AG04450 (cell line): ENCODE results near the gene OR2AJ1. TPM values are rescaled to one million over a fixed set of nuclear protein-coding genes. Genes with fewer than 3 reads are reported as not detected.

Source experiments
- CTCF ChIA-PET: fragments of 300-600, 350-600 bp; formaldehyde crosslinking; extraction: SDS; loops from one replicate; lab custom pipeline; 2022; ENCODE audit warnings: antibody characterized with exemption, inconsistent platforms; lab: Charles Lee
- POLR2A ChIA-PET: fragments of 350-600 bp; formaldehyde crosslinking; extraction: SDS; loops from one replicate; lab custom pipeline; 2021; ENCODE audit warnings: antibody characterized with exemption, inconsistent platforms; lab: Yijun Ruan, JAX
- DNase-seq: peaks from one replicate; pipeline ENCODE4 v3.0.0-alpha.2; 2011; ENCODE audit warnings: low read depth, low spot score
- H3K27ac ChIP-seq: one replicate; pipeline ENCODE4 v1.5.1; 2012; ENCODE audit warnings: low read depth, low read length, control low read depth
- H3K27me3 ChIP-seq: one replicate; pipeline ENCODE4 v1.6.0; 2012; ENCODE audit warnings: low read length; ENCODE audit not compliant: control insufficient read depth, insufficient read depth
- H3K4me3 ChIP-seq: 2 replicates; pipeline ENCODE4 v1.5.1; 2011; ENCODE audit warnings: mild to moderate bottlenecking, low read depth, low read length, control low read depth
- H3K9me3 ChIP-seq: 2 replicates; pipeline ENCODE4 v1.5.1; 2012; ENCODE audit warnings: low read length; ENCODE audit not compliant: control insufficient read depth, insufficient read depth
- polyA plus RNA-seq: library from polyadenylated mRNA; depleted of rRNA; stranded (reverse); fragments of >200 nt; gene quantifications from 2 replicates; pipeline ENCODE4 v1.2.3, GENCODE V29; 2011
- TF ChIP-seq, protein P1 (sequence below): IDR thresholded peaks from 2 replicates; pipeline ENCODE4 v1.5.1; 2011; ENCODE audit warnings: low read depth, low read length, control low read depth, inconsistent platforms

Gene OR2AJ1
- polyA plus RNA-seq, 1 experiment: not detected

- TF ChIP-seq, protein P1, sequence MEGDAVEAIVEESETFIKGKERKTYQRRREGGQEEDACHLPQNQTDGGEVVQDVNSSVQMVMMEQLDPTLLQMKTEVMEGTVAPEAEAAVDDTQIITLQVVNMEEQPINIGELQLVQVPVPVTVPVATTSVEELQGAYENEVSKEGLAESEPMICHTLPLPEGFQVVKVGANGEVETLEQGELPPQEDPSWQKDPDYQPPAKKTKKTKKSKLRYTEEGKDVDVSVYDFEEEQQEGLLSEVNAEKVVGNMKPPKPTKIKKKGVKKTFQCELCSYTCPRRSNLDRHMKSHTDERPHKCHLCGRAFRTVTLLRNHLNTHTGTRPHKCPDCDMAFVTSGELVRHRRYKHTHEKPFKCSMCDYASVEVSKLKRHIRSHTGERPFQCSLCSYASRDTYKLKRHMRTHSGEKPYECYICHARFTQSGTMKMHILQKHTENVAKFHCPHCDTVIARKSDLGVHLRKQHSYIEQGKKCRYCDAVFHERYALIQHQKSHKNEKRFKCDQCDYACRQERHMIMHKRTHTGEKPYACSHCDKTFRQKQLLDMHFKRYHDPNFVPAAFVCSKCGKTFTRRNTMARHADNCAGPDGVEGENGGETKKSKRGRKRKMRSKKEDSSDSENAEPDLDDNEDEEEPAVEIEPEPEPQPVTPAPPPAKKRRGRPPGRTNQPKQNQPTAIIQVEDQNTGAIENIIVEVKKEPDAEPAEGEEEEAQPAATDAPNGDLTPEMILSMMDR: no peak
- ChIA-PET POLR2A (no interaction called here), CTCF (no interaction called here)
- Histone ChIP-seq H3K9me3 (peaks cover 15% of the 10 kb centered on the region), H3K4me3 (no peak overlapping the region), H3K27me3 (no peaks in the 10 kb centered on the region), H3K27ac (no peak overlapping the region)
- no peak for DNase-seq
These were observed 10.9 kb upstream of the OR2AJ1 start for GRCh38 chr1:247913786-247914185.

DNA sequence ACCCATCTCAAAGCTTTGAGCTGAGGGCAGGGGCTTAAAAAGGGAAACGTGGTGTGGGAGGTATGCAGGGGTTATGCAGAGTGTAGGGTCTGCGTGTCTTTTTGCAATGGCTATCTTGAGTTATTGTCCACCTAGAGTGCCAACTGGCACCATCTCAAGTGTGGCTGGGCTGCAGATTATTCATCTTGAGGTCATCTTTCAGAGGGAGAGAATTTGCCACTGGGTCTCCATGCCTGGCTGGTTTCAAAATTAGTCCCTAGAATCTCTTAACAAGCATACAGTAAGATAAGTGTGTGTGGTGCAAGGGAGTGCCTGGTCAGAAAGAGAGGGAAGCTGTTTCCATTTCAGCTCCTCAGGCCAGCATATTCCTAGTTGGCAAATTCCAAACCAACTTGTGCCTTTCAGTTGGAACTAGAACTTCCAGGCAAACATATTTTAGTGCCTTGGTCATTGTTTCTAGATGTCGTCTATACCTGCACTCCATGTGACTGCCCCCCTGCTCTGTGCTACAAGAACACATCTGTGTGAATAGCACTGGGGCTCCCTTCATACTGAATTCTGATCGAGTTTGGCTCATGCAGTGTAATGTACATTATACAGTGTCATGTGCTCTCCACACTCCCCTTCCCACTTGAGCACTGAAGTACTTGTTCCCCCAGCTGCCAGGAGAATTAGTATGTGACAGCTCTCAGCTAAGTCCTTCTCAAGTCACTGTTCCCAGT is 9.6 kb upstream of the OR2AJ1 start:
- CTCF ChIA-PET: no interaction called here
- POLR2A ChIA-PET: no interaction called here
- no peak overlapping the region for H3K27ac ChIP-seq
- H3K27me3 ChIP-seq: no peaks in the 10 kb centered on the region
- no peak for DNase-seq
- H3K9me3 ChIP-seq: peaks cover 15% of the 10 kb centered on the region
- no peak overlapping the region for H3K4me3 ChIP-seq
- TF ChIP-seq, protein P1: no peak

DNA sequence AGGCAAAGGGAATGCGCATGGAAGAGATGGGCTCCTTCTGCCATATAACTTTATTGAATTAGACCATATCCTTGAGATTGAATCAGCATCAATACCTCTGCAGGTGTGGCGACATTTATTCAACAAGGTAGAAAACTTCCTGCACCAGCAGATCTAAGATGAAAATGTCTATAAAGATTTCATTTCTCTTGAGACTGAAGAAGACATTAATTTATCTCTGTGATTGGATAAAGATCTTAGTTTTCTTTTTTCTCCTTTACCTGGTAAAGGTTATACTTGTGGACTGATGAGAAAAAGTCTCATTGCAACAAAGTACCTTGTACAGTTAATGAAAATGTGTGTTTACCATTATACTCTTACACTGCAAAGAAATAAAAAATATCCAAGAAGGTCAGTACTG is 4.7 kb upstream of the OR2AJ1 start, which contains the start of gene OR2T8:
Gene OR2T8, plus strand, starts transcription at position 301 of the 400 bp plus-strand sequence. CDS start 766 bp downstream, outside the sequence.
- POLR2A ChIA-PET: no interaction called here

DNA sequence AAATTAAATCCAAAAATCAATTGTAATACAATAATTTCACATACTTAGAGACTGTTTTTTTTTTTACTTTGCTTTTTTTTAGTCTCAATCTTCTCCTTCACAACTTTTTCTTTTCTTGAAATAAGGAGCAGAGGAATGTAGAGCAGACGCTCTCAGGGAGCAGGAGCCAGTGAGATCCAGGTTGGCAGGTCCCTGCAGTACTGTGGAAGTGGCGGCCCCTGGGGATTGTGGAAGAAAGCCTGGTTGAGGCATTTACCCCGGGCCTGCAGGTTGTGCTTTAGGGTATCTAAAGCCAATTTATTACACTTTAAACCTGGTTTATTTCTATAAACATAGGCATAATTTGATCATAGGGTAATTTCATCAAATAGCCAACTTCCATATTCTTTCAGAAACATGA is 748 bp upstream of the OR2AJ1 start:
- Histone ChIP-seq H3K27me3 (no peaks in the 10 kb centered on the region), H3K27ac (no peak overlapping the region), H3K9me3 (peaks cover 6% of the 10 kb centered on the region), H3K4me3 (no peak overlapping the region)
- POLR2A ChIA-PET: no interaction called here
- CTCF ChIA-PET: no interaction called here
- no peak for DNase-seq
- TF ChIP-seq, protein P1: no peak

More for the DNA sequence above, 4.7 kb upstream of the OR2AJ1 start, which contains the start of gene OR2T8:
- no peak for DNase-seq
- TF ChIP-seq, protein P1: no peak
- Histone ChIP-seq H3K9me3 (peaks cover 10% of the 10 kb centered on the region; the same call in 1 of the 2 replicates), H3K4me3 (no peak within 1 kb of the TSS), H3K27ac (no peak within 1 kb of the TSS), H3K27me3 (no peaks in the 10 kb centered on the region)
- CTCF ChIA-PET: no interaction called here

DNA sequence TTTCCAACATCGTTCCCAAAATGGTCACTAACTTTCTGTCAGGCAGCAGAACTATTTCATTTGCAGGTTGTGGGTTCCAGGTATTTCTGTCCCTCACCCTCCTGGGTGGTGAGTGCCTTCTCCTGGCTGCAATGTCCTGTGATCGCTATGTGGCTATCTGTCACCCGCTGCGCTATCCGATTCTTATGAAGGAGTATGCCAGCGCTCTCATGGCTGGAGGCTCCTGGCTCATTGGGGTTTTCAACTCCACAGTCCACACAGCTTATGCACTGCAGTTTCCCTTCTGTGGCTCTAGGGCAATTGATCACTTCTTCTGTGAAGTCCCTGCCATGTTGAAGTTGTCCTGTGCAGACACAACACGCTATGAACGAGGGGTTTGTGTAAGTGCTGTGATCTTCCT is 9.3 kb downstream of the OR2AJ1 start:
- CTCF ChIA-PET: no interaction called here
- peaks cover 24% of the 10 kb centered on the region for H3K9me3 ChIP-seq
- POLR2A ChIA-PET: no interaction called here

More for the DNA sequence above, 9.3 kb downstream of the OR2AJ1 start:
- Histone ChIP-seq H3K27me3 (no peaks in the 10 kb centered on the region), H3K27ac (no peak overlapping the region), H3K4me3 (no peak overlapping the region)
- TF ChIP-seq, protein P1: no peak
- no peak for DNase-seq
